Measurements from ENCODE around the gene CLASP2. TPM values are rescaled to one million over a fixed set of nuclear protein-coding genes. Genes with fewer than 3 reads are reported as not detected.
A peak's percentile ranks its signal among the peaks of the same experiment; 100 is the strongest.

Gene CLASP2
- total and polyA plus RNA-seq, 5 donors: 15.8 to 77.1 (median 65.3) TPM

DNA sequence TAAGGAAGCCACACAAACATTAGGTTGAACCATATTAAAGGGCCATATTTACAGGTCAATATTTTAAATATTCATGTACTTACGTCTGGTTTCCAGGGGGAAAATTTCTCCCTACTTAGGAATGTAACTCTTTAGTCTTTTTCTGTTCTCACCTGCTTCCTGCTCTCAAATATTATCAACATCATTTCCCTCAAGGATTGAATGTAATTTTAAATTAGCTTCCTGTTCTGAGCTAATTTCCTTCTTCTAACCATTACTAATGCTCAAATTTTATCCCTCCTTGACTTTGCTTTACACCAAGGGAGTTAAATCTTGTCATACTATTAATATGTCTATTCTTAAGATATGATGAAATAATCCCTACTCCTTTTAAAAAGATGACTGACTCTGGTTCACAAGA lies 174.5 kb downstream of the CLASP2 start:
- Histone ChIP-seq H3K9me3 (ENCODE audit: control insufficient read depth, low read length) (no peaks in the 10 kb centered on the region), H3K4me1 (ENCODE audit: control insufficient read depth, insufficient read depth, low read length) (no peaks in the 10 kb centered on the region), H3K27ac (ENCODE audit: low read length) (no peak overlapping the region), H3K27me3 (ENCODE audit: control insufficient read depth, insufficient read depth) (no peaks in the 10 kb centered on the region), H3K4me3 (ENCODE audit: low read length) (no peak overlapping the region)
- ATAC-seq (no peak), DNase-seq (no peak)
- intact Hi-C loops (cut with DNase I): no loop called here
- WGBS: 77% methylated on average over 1 of the region's 1 CpG

DNA sequence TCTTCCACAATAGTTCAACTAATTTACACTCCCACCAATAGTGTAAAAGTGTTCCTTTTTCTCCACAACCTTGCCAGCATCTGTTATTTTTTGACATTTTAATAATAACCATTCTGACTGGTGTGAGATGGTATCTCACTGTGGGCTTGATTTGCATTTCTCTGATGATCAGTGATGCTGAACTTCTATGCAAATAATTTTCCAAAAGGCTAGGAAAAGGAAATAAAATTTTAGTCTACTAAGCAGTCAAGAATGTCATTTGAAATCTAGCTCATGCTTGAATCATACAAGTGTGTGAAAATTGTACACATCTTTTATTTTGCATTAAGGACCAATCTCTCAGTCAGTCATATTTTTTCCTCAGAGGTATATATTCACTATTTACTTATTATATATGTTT lies 176.1 kb downstream of the CLASP2 start:
- no peak overlapping the region for H3K4me3 ChIP-seq (ENCODE audit: low read length)
- H3K27me3 ChIP-seq (ENCODE audit: control insufficient read depth, insufficient read depth): no peaks in the 10 kb centered on the region
- intact Hi-C loops (cut with DNase I): no loop called here
- H3K9me3 ChIP-seq (ENCODE audit: control insufficient read depth, low read length): no peaks in the 10 kb centered on the region
- no peak for DNase-seq
- no peaks in the 10 kb centered on the region for H3K4me1 ChIP-seq (ENCODE audit: control insufficient read depth, insufficient read depth, low read length)
- no peak overlapping the region for H3K27ac ChIP-seq (ENCODE audit: low read length)
- no peak for ATAC-seq

DNA sequence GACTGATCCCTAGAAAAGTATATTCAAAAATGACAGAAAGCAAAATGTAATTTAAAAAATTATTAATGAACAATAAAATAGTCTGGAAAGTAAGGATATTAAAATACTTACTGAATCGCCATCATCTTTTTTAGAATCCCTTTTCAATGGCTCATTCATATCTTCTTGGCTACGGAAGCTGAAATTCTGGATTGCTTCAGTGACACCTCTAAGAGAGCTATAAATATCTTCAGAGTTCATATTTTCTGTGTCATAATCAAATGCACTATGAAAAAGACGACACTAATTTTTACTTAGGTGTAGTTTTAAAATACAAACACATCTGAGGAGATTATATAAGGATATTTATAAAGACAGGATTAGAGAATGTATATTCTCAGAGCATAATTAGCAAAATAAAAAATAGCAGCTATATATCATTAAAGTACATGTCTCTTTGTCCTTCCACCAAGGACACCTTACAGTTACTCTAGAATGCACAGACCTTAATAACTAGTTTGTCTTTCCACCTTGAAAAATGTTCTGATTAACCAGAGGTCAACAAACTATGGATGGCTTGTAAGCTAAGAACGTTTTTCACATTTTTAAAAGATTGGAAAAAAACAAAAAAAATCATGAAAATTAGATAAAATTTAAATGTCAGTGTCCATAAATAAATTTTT lies 179.2 kb downstream of the CLASP2 start:
- intact Hi-C loops (cut with DNase I): no loop called here
- WGBS: 64% methylated on average over 4 of the region's 4 CpGs
- no peak for DNase-seq
- ATAC-seq: peak; percentile 57 to 64
- Histone ChIP-seq H3K9me3 (ENCODE audit: control insufficient read depth, low read length) (no peaks in the 10 kb centered on the region), H3K4me3 (ENCODE audit: low read length) (no peak overlapping the region), H3K27ac (ENCODE audit: low read length) (no peak overlapping the region), H3K4me1 (ENCODE audit: control insufficient read depth, insufficient read depth, low read length) (no peaks in the 10 kb centered on the region), H3K27me3 (ENCODE audit: control insufficient read depth, insufficient read depth) (no peaks in the 10 kb centered on the region)

DNA sequence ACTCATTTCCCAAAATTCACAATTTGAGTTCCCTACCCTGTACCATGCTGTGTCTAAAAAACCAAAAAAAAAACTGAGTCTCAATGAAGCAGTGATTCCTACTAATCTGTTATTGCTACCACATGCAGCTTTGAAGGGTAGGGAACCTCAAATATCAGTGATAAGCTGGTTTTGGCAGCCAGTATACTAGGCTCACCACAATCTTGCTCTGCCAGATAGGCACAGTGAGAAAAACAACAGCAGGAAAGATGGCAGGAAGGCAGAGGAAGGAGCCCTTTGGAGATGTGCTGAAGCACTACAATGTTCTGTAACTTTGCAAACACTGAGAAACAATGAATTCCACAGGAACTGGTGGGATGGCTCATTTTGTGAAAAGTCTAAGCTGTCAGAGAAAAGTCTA lies 180.9 kb downstream of the CLASP2 start:
- intact Hi-C loops (cut with DNase I): no loop called here
- Histone ChIP-seq H3K9me3 (ENCODE audit: control insufficient read depth, low read length) (no peaks in the 10 kb centered on the region), H3K27ac (ENCODE audit: low read length) (peak overlapping the region; percentile 57), H3K4me1 (ENCODE audit: control insufficient read depth, insufficient read depth, low read length) (no peaks in the 10 kb centered on the region), H3K27me3 (ENCODE audit: control insufficient read depth, insufficient read depth) (no peaks in the 10 kb centered on the region), H3K4me3 (ENCODE audit: low read length) (no peak overlapping the region)
- ATAC-seq (peak; percentile 59 to 69), DNase-seq (no peak)

DNA sequence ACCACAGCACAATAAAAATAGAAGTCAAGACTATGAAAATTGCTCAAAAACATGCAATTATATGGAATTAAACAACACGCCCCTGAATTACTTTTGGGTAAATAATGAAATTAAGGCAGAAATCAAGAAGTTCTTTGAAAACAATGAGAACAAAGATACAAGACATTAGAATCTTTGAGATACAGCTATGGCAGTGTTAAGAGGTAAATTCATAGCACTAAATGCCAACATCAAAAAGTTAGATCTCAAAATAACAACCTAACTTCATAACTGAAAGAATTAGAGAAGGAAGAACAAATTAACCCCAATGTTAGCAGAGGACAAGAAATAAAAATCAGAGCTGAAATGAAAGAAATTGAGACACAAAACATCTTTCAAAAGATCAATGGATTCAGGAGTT lies 191.3 kb downstream of the CLASP2 start:
- Histone ChIP-seq H3K27ac (ENCODE audit: low read length) (no peak overlapping the region), H3K4me3 (ENCODE audit: low read length) (no peak overlapping the region), H3K9me3 (ENCODE audit: control insufficient read depth, low read length) (no peaks in the 10 kb centered on the region), H3K27me3 (ENCODE audit: control insufficient read depth, insufficient read depth) (no peaks in the 10 kb centered on the region), H3K4me1 (ENCODE audit: control insufficient read depth, insufficient read depth, low read length) (peaks cover under 1% of the 10 kb centered on the region)
- intact Hi-C loops (cut with DNase I): no loop called here
- ATAC-seq (no peak), DNase-seq (no peak)
- WGBS: 93% methylated on average over 1 of the region's 1 CpG

DNA sequence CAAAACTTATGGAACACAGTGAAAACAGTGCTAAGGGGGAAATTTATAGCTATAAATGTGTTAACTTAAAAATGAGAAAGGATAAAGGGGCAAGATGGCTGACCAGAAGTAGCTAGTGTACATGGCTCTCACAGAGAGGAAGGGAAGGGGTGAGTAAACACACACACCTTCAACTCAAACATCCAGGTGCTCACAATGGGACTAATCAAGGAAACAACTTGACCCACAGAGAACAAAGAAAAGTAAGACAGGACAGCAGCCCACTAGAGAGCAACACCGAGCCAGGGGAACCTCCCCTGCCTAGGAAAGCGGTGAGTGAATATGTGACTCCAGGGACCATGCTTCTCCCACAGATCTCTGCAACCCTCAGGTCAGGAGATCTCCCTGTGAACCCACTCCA lies 192.8 kb downstream of the CLASP2 start:
- Histone ChIP-seq H3K4me3 (ENCODE audit: low read length) (no peak overlapping the region), H3K9me3 (ENCODE audit: control insufficient read depth, low read length) (no peaks in the 10 kb centered on the region), H3K27me3 (ENCODE audit: control insufficient read depth, insufficient read depth) (no peaks in the 10 kb centered on the region), H3K4me1 (ENCODE audit: control insufficient read depth, insufficient read depth, low read length) (peaks cover 2% of the 10 kb centered on the region), H3K27ac (ENCODE audit: low read length) (no peak overlapping the region)
- intact Hi-C loops (cut with DNase I): no loop called here
- WGBS: 97% methylated on average over 2 of the region's 2 CpGs
- no peak for ATAC-seq
- no peak for DNase-seq

DNA sequence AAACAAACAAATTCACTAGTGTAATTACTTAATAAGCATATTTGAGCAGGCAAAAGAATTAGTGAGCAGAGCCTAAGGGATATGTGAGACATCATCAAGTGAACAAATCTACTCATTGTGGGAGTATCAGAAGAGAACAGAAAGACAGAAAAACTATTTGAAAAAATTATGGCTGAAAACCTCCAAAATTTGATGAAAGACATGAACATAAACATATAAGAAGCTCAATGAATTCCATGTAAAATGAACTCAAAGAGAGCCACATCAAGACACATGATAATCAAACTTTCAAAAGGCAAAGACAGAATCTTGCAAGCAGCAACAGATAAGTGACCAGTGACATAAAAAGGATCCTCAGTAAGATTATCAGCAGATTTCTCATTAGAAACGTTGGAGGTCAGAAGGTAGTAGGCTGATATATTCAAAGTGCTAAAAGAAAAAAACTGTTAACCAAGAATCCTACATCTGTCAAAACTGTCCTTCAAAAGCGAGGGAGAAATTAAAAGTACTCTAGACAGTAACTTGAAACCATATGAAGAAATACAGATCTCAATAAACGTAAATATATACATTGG lies 194.9 kb downstream of the CLASP2 start:
- no peak overlapping the region for H3K27ac ChIP-seq (ENCODE audit: low read length)
- H3K27me3 ChIP-seq (ENCODE audit: control insufficient read depth, insufficient read depth): no peaks in the 10 kb centered on the region
- H3K4me1 ChIP-seq (ENCODE audit: control insufficient read depth, insufficient read depth, low read length): peaks cover 2% of the 10 kb centered on the region
- DNase-seq (no peak), ATAC-seq (no peak)
- intact Hi-C loops (cut with DNase I): no loop called here
- 82% methylated on average over 3 of the region's 3 CpGs for WGBS
- no peaks in the 10 kb centered on the region for H3K9me3 ChIP-seq (ENCODE audit: control insufficient read depth, low read length)
- no peak overlapping the region for H3K4me3 ChIP-seq (ENCODE audit: low read length)

DNA sequence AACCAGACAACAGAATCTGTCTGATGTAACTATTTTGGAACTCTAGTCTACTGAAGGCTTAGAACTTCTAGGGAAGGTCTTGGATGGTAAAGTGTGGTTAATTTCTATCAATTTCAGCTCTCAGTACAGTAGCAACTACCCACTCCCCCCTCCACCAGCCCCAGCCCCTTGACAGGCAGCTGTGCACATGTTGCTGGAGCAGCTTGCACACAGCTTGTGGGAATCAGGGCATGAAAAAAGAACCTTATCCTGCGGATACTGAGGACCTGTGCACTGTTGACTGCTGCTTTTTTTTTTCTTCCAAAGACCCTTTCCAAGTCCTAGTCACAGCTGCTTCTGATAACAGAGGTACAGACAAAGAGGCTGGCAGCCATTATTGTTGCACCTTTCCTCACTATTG lies 196.3 kb downstream of the CLASP2 start:
- no peaks in the 10 kb centered on the region for H3K9me3 ChIP-seq (ENCODE audit: control insufficient read depth, low read length)
- no peaks in the 10 kb centered on the region for H3K27me3 ChIP-seq (ENCODE audit: control insufficient read depth, insufficient read depth)
- WGBS: 71% methylated on average over 1 of the region's 1 CpG
- H3K4me3 ChIP-seq (ENCODE audit: low read length): no peak overlapping the region
- H3K27ac ChIP-seq (ENCODE audit: low read length): no peak overlapping the region
- no peak for ATAC-seq
- H3K4me1 ChIP-seq (ENCODE audit: control insufficient read depth, insufficient read depth, low read length): peaks cover 2% of the 10 kb centered on the region
- no peak for DNase-seq
- intact Hi-C loops (cut with DNase I): no loop called here

DNA sequence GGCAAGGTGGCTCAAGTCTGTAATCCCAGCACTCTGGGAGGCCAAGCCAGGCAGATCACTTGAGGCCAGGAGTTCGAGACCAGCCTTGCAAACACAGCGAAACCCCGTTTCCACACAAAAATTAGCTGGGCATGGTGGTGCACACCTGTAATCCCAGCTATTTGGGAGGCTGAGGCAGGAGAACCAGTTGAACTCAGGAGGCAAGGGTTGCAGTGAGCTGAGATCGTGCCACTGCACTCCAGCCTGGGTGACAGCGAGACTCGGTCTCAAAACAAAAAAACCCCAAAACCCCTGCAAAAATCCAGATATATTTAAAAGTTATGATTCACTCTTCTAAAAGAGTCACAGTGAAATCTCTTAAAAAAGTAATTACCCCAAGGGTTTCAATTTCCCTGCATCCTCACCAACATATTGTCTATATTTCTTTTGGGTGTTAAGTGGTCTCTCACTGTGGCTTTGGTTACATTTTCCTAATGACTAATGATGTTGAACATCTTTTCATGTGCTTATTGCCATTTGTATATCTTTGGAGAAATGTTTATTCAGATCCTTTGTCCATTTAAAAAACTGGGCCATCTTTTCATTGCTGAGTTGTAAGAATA lies 204.7 kb downstream of the CLASP2 start:
- DNase-seq: no peak
- 96% methylated on average over 6 of the region's 6 CpGs for WGBS
- intact Hi-C loops (cut with DNase I): no loop called here

DNA sequence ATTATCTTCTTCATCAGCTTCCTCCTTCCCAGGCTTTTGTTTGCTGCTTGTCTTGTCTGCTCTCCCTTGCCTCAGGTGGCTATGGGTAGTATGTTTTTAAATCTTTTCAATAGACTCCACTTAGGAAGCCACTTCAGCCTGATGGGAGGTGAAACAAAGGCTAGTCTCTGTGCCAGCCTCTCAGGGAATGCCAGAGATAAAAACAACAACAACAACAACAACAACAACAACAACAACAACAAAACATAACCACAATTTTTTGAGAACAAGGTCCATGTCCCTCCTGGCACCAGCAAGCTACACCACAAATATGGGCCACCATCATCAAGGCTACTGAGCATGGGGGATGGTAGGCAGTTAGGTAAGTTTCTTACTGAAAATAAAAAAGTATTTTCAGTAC lies 213.0 kb downstream of the CLASP2 start:
- Histone ChIP-seq H3K27me3 (ENCODE audit: control insufficient read depth, insufficient read depth) (no peaks in the 10 kb centered on the region), H3K9me3 (ENCODE audit: control insufficient read depth, low read length) (no peaks in the 10 kb centered on the region), H3K27ac (ENCODE audit: low read length) (no peak overlapping the region), H3K4me1 (ENCODE audit: control insufficient read depth, insufficient read depth, low read length) (no peaks in the 10 kb centered on the region), H3K4me3 (ENCODE audit: low read length) (no peak overlapping the region)
- no peak for DNase-seq
- ATAC-seq: no peak
- intact Hi-C loops (cut with DNase I): no loop called here

More for the DNA sequence above, 204.7 kb downstream of the CLASP2 start:
- Histone ChIP-seq H3K4me1 (ENCODE audit: control insufficient read depth, insufficient read depth, low read length) (no peaks in the 10 kb centered on the region), H3K9me3 (ENCODE audit: control insufficient read depth, low read length) (no peaks in the 10 kb centered on the region), H3K27me3 (ENCODE audit: control insufficient read depth, insufficient read depth) (no peaks in the 10 kb centered on the region), H3K4me3 (ENCODE audit: low read length) (no peak overlapping the region), H3K27ac (ENCODE audit: low read length) (no peak overlapping the region)
- ATAC-seq: no peak

DNA sequence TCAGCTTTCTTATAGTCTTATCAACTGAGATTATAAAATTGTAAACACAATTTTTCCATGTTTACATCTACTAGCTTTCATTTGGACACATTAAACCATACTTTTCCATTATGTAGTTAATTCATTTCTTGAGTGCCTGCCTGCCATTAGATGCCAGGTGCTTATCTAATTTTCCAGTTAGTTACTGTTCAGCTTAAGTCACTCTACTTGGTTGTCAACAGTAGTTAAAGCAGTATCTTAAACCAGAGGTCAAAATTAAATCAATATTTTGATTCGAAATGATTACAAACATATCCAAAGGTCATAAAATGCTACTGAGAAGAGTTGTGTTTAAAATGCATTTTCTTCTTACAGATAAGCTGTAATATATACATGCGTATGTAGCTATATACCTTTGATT lies 221.6 kb downstream of the CLASP2 start:
- 94% methylated on average over 2 of the region's 2 CpGs for WGBS
- H3K4me1 ChIP-seq (ENCODE audit: control insufficient read depth, insufficient read depth, low read length): no peaks in the 10 kb centered on the region
- DNase-seq: no peak
- H3K4me3 ChIP-seq (ENCODE audit: low read length): no peak overlapping the region
- no peak overlapping the region for H3K27ac ChIP-seq (ENCODE audit: low read length)
- intact Hi-C loops (cut with DNase I): no loop called here
- H3K9me3 ChIP-seq (ENCODE audit: control insufficient read depth, low read length): no peaks in the 10 kb centered on the region
- no peaks in the 10 kb centered on the region for H3K27me3 ChIP-seq (ENCODE audit: control insufficient read depth, insufficient read depth)
- no peak for ATAC-seq

Data from right cardiac atrium (tissue), 5 donors.